Keratinocyte (primary cell): Measurements from ENCODE around the gene FBLN1. TPM values are rescaled to one million over a fixed set of nuclear protein-coding genes. Genes with fewer than 3 reads are reported as not detected.

Experiments
- DNase-seq: peaks from one replicate; pipeline ENCODE4 v3.0.0-alpha.2; 2011; ENCODE audit warnings: low read depth, missing footprints, low spot score
- FAIRE-seq: peaks from 2 replicates; lab custom pipeline; 2011; peaks lifted over from hg19 to GRCh38; lab: Jason Lieb, UNC
- H2AFZ ChIP-seq: 2 replicates; pipeline ENCODE4 v1.6.0; 2012; ENCODE audit warnings: low read length, control low read depth, inconsistent platforms; ENCODE audit not compliant: control insufficient read depth
- H3K27ac ChIP-seq: 2 replicates; pipeline ENCODE4 v1.5.1; 2011; ENCODE audit warnings: low read length; ENCODE audit not compliant: control insufficient read depth, insufficient read depth
- H3K27me3 ChIP-seq: 3 replicates; pipeline ENCODE4 v1.6.0; 2011; ENCODE audit warnings: low read length; ENCODE audit not compliant: control insufficient read depth, insufficient read depth; ENCODE audit errors: extremely low read depth
- H3K36me3 ChIP-seq, 2 experiments: 2 replicates in 1 of 2; 3 replicates in 1 of 2; pipeline ENCODE4 v1.5.1; 2011; ENCODE audit warnings: low read length in 2 of 2, mild to moderate bottlenecking in 1 of 2; ENCODE audit not compliant: control insufficient read depth in 2 of 2, insufficient read depth in 2 of 2; ENCODE audit errors: extremely low read depth in 1 of 2
- H3K4me1 ChIP-seq: 3 replicates; pipeline ENCODE4 v1.5.1; 2011; ENCODE audit warnings: low read length; ENCODE audit not compliant: control insufficient read depth, insufficient read depth; ENCODE audit errors: extremely low read depth
- H3K4me2 ChIP-seq: 3 replicates; pipeline ENCODE4 v1.6.0; 2011; ENCODE audit warnings: low read depth, low read length; ENCODE audit not compliant: control insufficient read depth, insufficient read depth; ENCODE audit errors: extremely low read depth
- H3K4me3 ChIP-seq, 3 experiments: fragments of 200-600 bp in 1 of 3; sonication (generic) in 1 of 3; 2 replicates in 2 of 3; 3 replicates in 1 of 3; pipeline ENCODE4 v1.5.1; 2011 to 2016; ENCODE audit warnings: low read length in 3 of 3, mild to moderate bottlenecking in 3 of 3, control low read depth in 2 of 3, inconsistent platforms in 1 of 3, low read depth in 1 of 3, mixed read lengths in 1 of 3, mixed run types in 1 of 3, moderate library complexity in 1 of 3; ENCODE audit not compliant: control insufficient read depth in 2 of 3, insufficient read depth in 2 of 3; ENCODE audit errors: extremely low read depth in 1 of 3
- H3K79me2 ChIP-seq: 2 replicates; pipeline ENCODE4 v1.6.0; 2012; ENCODE audit warnings: low read length; ENCODE audit not compliant: control insufficient read depth, insufficient read depth
- H3K9ac ChIP-seq: 3 replicates; pipeline ENCODE4 v1.6.0; 2011; ENCODE audit warnings: low read length; ENCODE audit not compliant: control insufficient read depth, insufficient read depth; ENCODE audit errors: extremely low read depth
- H3K9me1 ChIP-seq: 3 replicates; pipeline ENCODE4 v1.6.0; 2011; ENCODE audit warnings: low read length; ENCODE audit not compliant: control insufficient read depth, insufficient read depth; ENCODE audit errors: extremely low read depth
- H3K9me3 ChIP-seq: 2 replicates; pipeline ENCODE4 v1.5.1; 2012; ENCODE audit warnings: low read depth, low read length; ENCODE audit not compliant: control insufficient read depth
- H4K20me1 ChIP-seq: 3 replicates; pipeline ENCODE4 v1.6.0; 2011; ENCODE audit warnings: low read length; ENCODE audit not compliant: control insufficient read depth, insufficient read depth; ENCODE audit errors: extremely low read depth
- EZH2 ChIP-seq: IDR thresholded peaks from one replicate; pipeline ENCODE4 v1.6.1; 2012; ENCODE audit warnings: inconsistent platforms, mild to moderate bottlenecking, low read length, moderate library complexity
- dilution Hi-C: fragments of 300-500 bp; cut with MboI; formaldehyde crosslinking; loops from one replicate; pipeline ENCODE4 v1.7.0; 2020; ENCODE audit warnings: low sequenced_read_pairs; ENCODE audit not compliant: extremely low pct_ligation_motif_present
- polyA plus RNA-seq, 5 experiments: library from polyadenylated mRNA; depleted of rRNA in 3 of 5; stranded (reverse) in 3 of 5; stranded (forward) in 1 of 5; unstranded in 1 of 5; fragments of >200 nt; gene quantifications; 1 replicate in 1 of 5; 2 replicates in 3 of 5; 3 replicates in 1 of 5; pipeline versions ENCODE4 v1.2.1 to v1.2.3, GENCODE V29; 2011 to 2012; ENCODE audit warnings: missing spikeins in 2 of 5, low read depth in 1 of 5, low replicate concordance in 1 of 5
- TF ChIP-seq, protein P1 (sequence below), 3 experiments: IDR thresholded peaks in 1 of 3; conservative IDR thresholded peaks in 1 of 3; optimal IDR thresholded peaks in 1 of 3; 2 replicates in 2 of 3; 3 replicates in 1 of 3; pipeline versions ENCODE3 to v1.5.1; 2011; ENCODE audit warnings: low read length in 3 of 3, mild to moderate bottlenecking in 3 of 3, moderate library complexity in 2 of 3, control low read depth in 1 of 3, inconsistent platforms in 1 of 3; ENCODE audit not compliant: insufficient read depth in 2 of 3; ENCODE audit errors: extremely low read depth in 1 of 3

FBLN1 gene
- polyA plus RNA-seq, 1 donor (not counting 4 experiments of a cell fraction or from before 2014, with no cell fraction given), result 13.7 TPM

DNA sequence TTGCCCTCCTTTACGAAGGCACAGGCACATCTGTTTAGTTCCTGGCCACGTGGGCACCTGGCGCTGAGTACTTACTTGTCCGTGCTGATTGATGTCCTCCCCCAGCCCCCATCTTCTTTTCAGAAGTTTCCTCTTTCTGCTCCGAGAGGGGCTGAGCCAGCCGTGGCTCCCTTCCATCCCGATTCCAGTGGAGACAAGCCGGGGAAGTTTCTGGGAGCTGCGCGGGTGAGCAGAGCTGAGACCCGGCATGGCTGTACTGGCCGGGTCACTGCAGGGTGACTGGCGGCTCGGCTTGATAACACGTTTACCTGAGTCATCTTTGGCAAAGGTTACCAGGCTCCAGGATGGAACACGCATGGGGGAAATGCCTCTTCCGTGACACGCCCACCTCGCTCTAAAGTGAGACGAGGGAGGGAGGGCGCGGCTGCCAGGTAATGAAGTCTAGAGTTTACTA, 123.5 kb downstream of the FBLN1 start:
- H3K4me3 ChIP-seq, result peak overlapping the region; percentile 11 to 58 (median 47)
- no peak for TF ChIP-seq EZH2
- TF ChIP-seq, protein P1, sequence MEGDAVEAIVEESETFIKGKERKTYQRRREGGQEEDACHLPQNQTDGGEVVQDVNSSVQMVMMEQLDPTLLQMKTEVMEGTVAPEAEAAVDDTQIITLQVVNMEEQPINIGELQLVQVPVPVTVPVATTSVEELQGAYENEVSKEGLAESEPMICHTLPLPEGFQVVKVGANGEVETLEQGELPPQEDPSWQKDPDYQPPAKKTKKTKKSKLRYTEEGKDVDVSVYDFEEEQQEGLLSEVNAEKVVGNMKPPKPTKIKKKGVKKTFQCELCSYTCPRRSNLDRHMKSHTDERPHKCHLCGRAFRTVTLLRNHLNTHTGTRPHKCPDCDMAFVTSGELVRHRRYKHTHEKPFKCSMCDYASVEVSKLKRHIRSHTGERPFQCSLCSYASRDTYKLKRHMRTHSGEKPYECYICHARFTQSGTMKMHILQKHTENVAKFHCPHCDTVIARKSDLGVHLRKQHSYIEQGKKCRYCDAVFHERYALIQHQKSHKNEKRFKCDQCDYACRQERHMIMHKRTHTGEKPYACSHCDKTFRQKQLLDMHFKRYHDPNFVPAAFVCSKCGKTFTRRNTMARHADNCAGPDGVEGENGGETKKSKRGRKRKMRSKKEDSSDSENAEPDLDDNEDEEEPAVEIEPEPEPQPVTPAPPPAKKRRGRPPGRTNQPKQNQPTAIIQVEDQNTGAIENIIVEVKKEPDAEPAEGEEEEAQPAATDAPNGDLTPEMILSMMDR (optimal IDR thresholded peaks at IDR 0.05 in 1 of 3, IDR thresholded peaks at IDR 0.05 in 1 of 3, conservative IDR thresholded peaks at IDR 0.05 in 1 of 3; ENCODE audit: extremely low read depth in 1 of 3, insufficient read depth in 2 of 3, low read length in 3 of 3), result no peak
- dilution Hi-C loops, result no loop called here
- no peaks in the 10 kb centered on the region for H3K9me3 ChIP-seq
- H2AFZ ChIP-seq, result peak overlapping the region; percentile 85
- H3K9ac ChIP-seq, result peak overlapping the region; percentile 77
- H3K79me2 ChIP-seq, result no peaks in the 10 kb centered on the region
- peak; percentile 70 for DNase-seq
- H3K27me3 ChIP-seq, result no peaks in the 10 kb centered on the region
- H3K9me1 ChIP-seq, result no peaks in the 10 kb centered on the region
- peak; percentile 97 for FAIRE-seq
- no peaks in the 10 kb centered on the region for H3K36me3 ChIP-seq
- H4K20me1 ChIP-seq, result no peaks in the 10 kb centered on the region
- H3K4me1 ChIP-seq, result peaks cover 22% of the 10 kb centered on the region
- H3K4me2 ChIP-seq, result peak overlapping the region; percentile 82
- peak overlapping the region; percentile 87 for H3K27ac ChIP-seq

DNA sequence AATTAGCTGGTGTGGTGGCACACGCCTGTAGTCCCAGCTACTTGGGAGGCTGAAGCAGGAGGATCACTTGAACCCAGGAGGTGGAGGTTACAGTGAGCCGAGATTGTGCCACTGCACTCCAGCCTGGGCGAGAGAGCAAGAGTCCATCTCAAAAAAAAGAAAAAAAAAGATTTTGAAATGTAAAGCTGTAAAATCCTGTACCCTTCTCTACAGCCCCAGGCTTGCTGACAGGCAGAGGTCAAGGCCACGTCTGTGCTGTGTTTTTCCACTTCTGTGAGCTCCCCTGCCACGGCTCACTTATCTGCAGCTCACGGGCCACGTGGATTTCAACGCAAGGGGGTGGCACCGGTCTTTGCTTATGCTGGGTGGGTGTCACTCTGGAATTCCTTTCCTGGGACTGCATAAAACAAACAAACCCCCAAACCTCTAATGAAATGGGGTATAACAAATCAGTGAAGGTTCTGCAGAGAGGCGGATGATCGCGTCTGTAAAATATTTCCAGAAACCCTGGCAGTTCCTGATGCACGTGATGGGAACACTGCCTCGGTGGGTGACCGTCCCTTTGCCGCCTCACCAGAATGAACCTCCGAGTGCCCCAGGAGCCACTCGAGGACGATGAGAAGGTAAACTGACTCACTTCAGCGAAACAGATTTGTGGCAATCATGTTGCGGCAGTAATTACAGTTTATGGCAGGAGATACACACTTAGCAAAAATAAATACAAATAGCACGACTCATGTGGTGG, 125.0 kb downstream of the FBLN1 start:
- H2AFZ ChIP-seq, result no peak overlapping the region
- no peak overlapping the region for H3K27ac ChIP-seq

More for the DNA sequence above, 125.0 kb downstream of the FBLN1 start:
- no peaks in the 10 kb centered on the region for H3K36me3 ChIP-seq
- H3K79me2 ChIP-seq, result no peaks in the 10 kb centered on the region
- no peak overlapping the region for H3K4me3 ChIP-seq
- H3K9ac ChIP-seq, result no peak overlapping the region
- no peaks in the 10 kb centered on the region for H4K20me1 ChIP-seq
- peaks cover 22% of the 10 kb centered on the region for H3K4me1 ChIP-seq
- no peaks in the 10 kb centered on the region for H3K9me1 ChIP-seq
- no peak overlapping the region for H3K4me2 ChIP-seq
- H3K9me3 ChIP-seq, result no peaks in the 10 kb centered on the region
- dilution Hi-C loops, result no loop called here
- FAIRE-seq, result no peak
- H3K27me3 ChIP-seq, result no peaks in the 10 kb centered on the region
- DNase-seq, result no peak
- TF ChIP-seq EZH2, result no peak
- TF ChIP-seq, protein P1 (optimal IDR thresholded peaks at IDR 0.05 in 1 of 3, IDR thresholded peaks at IDR 0.05 in 1 of 3, conservative IDR thresholded peaks at IDR 0.05 in 1 of 3; ENCODE audit: extremely low read depth in 1 of 3, insufficient read depth in 2 of 3, low read length in 3 of 3), result no peak
